Measurements from ENCODE around the gene ESPNL. TPM values are rescaled to one million over a fixed set of nuclear protein-coding genes. Genes with fewer than 3 reads are reported as not detected.

The ESPNL gene
- total and polyA plus RNA-seq, 2 of the 4 experiments (the other 2 are of a cell fraction): 2.0 TPM

- Histone ChIP-seq H2BK20ac (ENCODE audit: low read depth, low read length) (peak overlapping the region; percentile 43; the same call in 1 of the 2 replicates), H4K8ac (ENCODE audit: low read depth in 2 of 2, low read length in 2 of 2) (peak overlapping the region; percentile 94 to 97), H2BK120ac (ENCODE audit: low read depth, low read length) (peak overlapping the region; percentile 74), H3K9me3 (ENCODE audit: control insufficient read depth, insufficient read depth, low read length) (no peaks in the 10 kb centered on the region), H3K18ac (ENCODE audit: low read depth, low read length) (peak overlapping the region; percentile 90), H3K56ac (ENCODE audit: extremely low read depth, insufficient read depth, low read length) (no peak overlapping the region), H3K9me1 (ENCODE audit: insufficient read depth, low read length) (peaks cover 5% of the 10 kb centered on the region; the same call in 1 of the 2 replicates), H4K5ac (ENCODE audit: low read depth, low read length) (peak overlapping the region; percentile 91), H2AK9ac (replicated peaks; ENCODE audit: low read depth, low read length, poor library complexity) (no peak overlapping the region), H2AFZ (replicated peaks; ENCODE audit: low read length, poor library complexity) (peak overlapping the region; percentile 89), H3K4me2 (ENCODE audit: low read depth, low read length) (peak overlapping the region; percentile 58), H3K79me1 (ENCODE audit: low read depth in 1 of 2, low read length in 2 of 2) (no peaks in the 10 kb centered on the region), H2AK5ac (ENCODE audit: low read depth, low read length) (peak overlapping the region; percentile 89; the same call in 1 of the 2 replicates), H3K14ac (replicated peaks; ENCODE audit: low read depth, low read length) (peak overlapping the region; percentile 96), H3K4me1 (ENCODE audit: control insufficient read depth, insufficient read depth, low read length) (peaks cover 6% of the 10 kb centered on the region), H2BK15ac (ENCODE audit: low read depth, low read length) (peak overlapping the region; percentile 10; the same call in 1 of the 3 replicates), H3K4ac (ENCODE audit: low read depth, low read length) (peak overlapping the region; percentile 87), H3K4me3 (ENCODE audit: insufficient read depth, low read depth, low read length) (no peak overlapping the region), H3K36me3 (ENCODE audit: control insufficient read depth, insufficient read depth, low read length) (no peaks in the 10 kb centered on the region), H4K91ac (ENCODE audit: insufficient read depth, low read depth, low read length) (peak overlapping the region; percentile 70), H3K27ac (ENCODE audit: insufficient read depth, low read length) (peak overlapping the region; percentile 64), H4K20me1 (ENCODE audit: insufficient read depth, low read length) (no peaks in the 10 kb centered on the region), H2BK5ac (ENCODE audit: low read depth, low read length, poor library complexity, severe bottlenecking) (peak overlapping the region; percentile 71), H3K23ac (ENCODE audit: low read depth, low read length) (peak overlapping the region; percentile 74), H3K9ac (ENCODE audit: low read depth, low read length) (peak overlapping the region; percentile 94), H3K27me3 (ENCODE audit: control insufficient read depth, insufficient read depth, low read length) (peaks cover 5% of the 10 kb centered on the region; the same call in 1 of the 2 replicates)
- in situ Hi-C loops (cut with MboI; ENCODE audit: low sequenced_read_pairs) (no loop called here), dilution Hi-C loops (cut with HindIII; ENCODE audit: low sequenced_read_pairs, unreplicated experiment) (no loop called here), intact Hi-C loops (cut with micrococcal nuclease) (no loop called here)
- ATAC-seq (ENCODE audit: low read depth) (no peak), DNase-seq (no peak)
- POLR2A ChIA-PET (ENCODE audit: unreplicated experiment): no interaction called here
- 100% methylated on average over 2 of the region's 2 CpGs; no CpG with 5 or more reads in 1 of the 2 experiments for WGBS, 2 experiments (ENCODE audit: extremely low coverage in 2 of 2, insufficient read length in 1 of 2)
- TSS peak; percentile 95 for BruUV-seq (replicated peaks)
- TF ChIP-seq MAZ (IDR thresholded peaks at IDR 0.05; ENCODE audit: borderline replicate concordance, low read depth, low read length): no peak
- no peak for TF ChIP-seq RCOR1 (IDR thresholded peaks at IDR 0.05; ENCODE audit: insufficient replicate concordance, low read length)
- TF ChIP-seq, protein P1, sequence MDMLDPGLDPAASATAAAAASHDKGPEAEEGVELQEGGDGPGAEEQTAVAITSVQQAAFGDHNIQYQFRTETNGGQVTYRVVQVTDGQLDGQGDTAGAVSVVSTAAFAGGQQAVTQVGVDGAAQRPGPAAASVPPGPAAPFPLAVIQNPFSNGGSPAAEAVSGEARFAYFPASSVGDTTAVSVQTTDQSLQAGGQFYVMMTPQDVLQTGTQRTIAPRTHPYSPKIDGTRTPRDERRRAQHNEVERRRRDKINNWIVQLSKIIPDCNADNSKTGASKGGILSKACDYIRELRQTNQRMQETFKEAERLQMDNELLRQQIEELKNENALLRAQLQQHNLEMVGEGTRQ (IDR thresholded peaks at IDR 0.05; ENCODE audit: low read depth, low read length): no peak
- no peak for TF ChIP-seq MAFK (IDR thresholded peaks at IDR 0.05; ENCODE audit: low read depth, low read length)
- TF ChIP-seq CEBPB (IDR thresholded peaks at IDR 0.05; ENCODE audit: low read depth, low read length): no peak
- no peak for TF ChIP-seq RFX5 (IDR thresholded peaks at IDR 0.05; ENCODE audit: low read depth, low read length)
- no peak for TF ChIP-seq SMC3 (IDR thresholded peaks at IDR 0.05; ENCODE audit: low read depth, low read length)
- no peak for TF ChIP-seq CHD1 (IDR thresholded peaks at IDR 0.05; ENCODE audit: low read depth, low read length)
- no peak for TF ChIP-seq RAD21 (IDR thresholded peaks at IDR 0.05; ENCODE audit: low read length)
- TF ChIP-seq, protein P2, sequence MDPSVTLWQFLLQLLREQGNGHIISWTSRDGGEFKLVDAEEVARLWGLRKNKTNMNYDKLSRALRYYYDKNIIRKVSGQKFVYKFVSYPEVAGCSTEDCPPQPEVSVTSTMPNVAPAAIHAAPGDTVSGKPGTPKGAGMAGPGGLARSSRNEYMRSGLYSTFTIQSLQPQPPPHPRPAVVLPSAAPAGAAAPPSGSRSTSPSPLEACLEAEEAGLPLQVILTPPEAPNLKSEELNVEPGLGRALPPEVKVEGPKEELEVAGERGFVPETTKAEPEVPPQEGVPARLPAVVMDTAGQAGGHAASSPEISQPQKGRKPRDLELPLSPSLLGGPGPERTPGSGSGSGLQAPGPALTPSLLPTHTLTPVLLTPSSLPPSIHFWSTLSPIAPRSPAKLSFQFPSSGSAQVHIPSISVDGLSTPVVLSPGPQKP (IDR thresholded peaks at IDR 0.05; ENCODE audit: borderline replicate concordance, low read depth, low read length): no peak
- no peak for TF ChIP-seq FOS (IDR thresholded peaks at IDR 0.05; ENCODE audit: low read depth, low read length)
- no peak for TF ChIP-seq POLR2A (IDR thresholded peaks at IDR 0.05; ENCODE audit: low read depth, low read length)
- no peak for TF ChIP-seq CTCF (conservative IDR thresholded peaks at IDR 0.05; ENCODE audit: low read depth, low read length)
- TF ChIP-seq BHLHE40 (IDR thresholded peaks at IDR 0.05; ENCODE audit: low read depth, low read length): no peak
- TF ChIP-seq MXI1 (IDR thresholded peaks at IDR 0.05; ENCODE audit: borderline replicate concordance, low read depth, low read length): no peak
- no peak for TF ChIP-seq NFE2L2 (IDR thresholded peaks at IDR 0.05; ENCODE audit: low read depth, low read length)
- CTCF ChIA-PET: interaction anchor here (0.6 kb wide), 1 partner anchor 201 kb away, joined by 3 read pairs; no protein-coding TSS in a partner anchor
Measured at GRCh38 chr2:238126775-238127164, 26.6 kb downstream of the ESPNL start.

Data from IMR-90 (cell line).